HEK293T (cell line): ENCODE results near the gene ABCF3.
"Not testable (repeated sequence)": the region's sequence is repeated elsewhere in the genome, so short reads cannot be mapped to it uniquely, and the experiment has no call there.

Experiments
- CTCF ChIA-PET: fragments of 350-600 bp; formaldehyde crosslinking; extraction: SDS; loops from one replicate; lab custom pipeline; 2021; ENCODE audit warnings: antibody characterized with exemption, inconsistent platforms; lab: Yijun Ruan, JAX
- POLR2A ChIA-PET: fragments of 350-600 bp; formaldehyde crosslinking; extraction: SDS; loops from one replicate; lab custom pipeline; 2020; ENCODE audit warnings: antibody characterized with exemption, inconsistent platforms; lab: Yijun Ruan, JAX
- DNase-seq: peaks from one replicate; pipeline ENCODE4 v3.0.0; 2012; ENCODE audit warnings: mixed read lengths; ENCODE audit errors: extremely low spot score
- ARNT ChIP-seq: fragments of 450-650 bp; IDR thresholded peaks from 2 replicates; pipeline ENCODE4 v1.6.1; 2017; ENCODE audit warnings: mild to moderate bottlenecking
- BHLHE40 ChIP-seq: fragments of 450-650 bp; IDR thresholded peaks from 2 replicates; pipeline ENCODE4 v1.6.1; 2016; ENCODE audit warnings: mild to moderate bottlenecking, moderate library complexity, borderline replicate concordance
- CTBP1 ChIP-seq: fragments of 450-650 bp; IDR thresholded peaks from 2 replicates; pipeline ENCODE4 v1.6.1; 2016; ENCODE audit warnings: borderline replicate concordance
- ELF4 ChIP-seq: fragments of 450-650 bp; IDR thresholded peaks from 2 replicates; pipeline ENCODE4 v1.6.1; 2017; ENCODE audit warnings: antibody characterized with exemption
- FOXA1 ChIP-seq: fragments of 450-650 bp; IDR thresholded peaks from 2 replicates; pipeline ENCODE4 v1.6.1; 2016; ENCODE audit warnings: mild to moderate bottlenecking
- FOXK2 ChIP-seq: fragments of 450-650 bp; IDR thresholded peaks from 2 replicates; pipeline ENCODE4 v1.6.1; 2016; ENCODE audit warnings: mild to moderate bottlenecking
- FOXM1 ChIP-seq: fragments of 450-650 bp; IDR thresholded peaks from 2 replicates; pipeline ENCODE4 v1.6.1; 2017; ENCODE audit warnings: mild to moderate bottlenecking, borderline replicate concordance
- HDGF ChIP-seq: fragments of 450-650 bp; IDR thresholded peaks from 2 replicates; pipeline ENCODE4 v1.6.1; 2017; ENCODE audit warnings: antibody characterized with exemption, borderline replicate concordance
- L3MBTL2 ChIP-seq: fragments of 450-650 bp; conservative IDR thresholded peaks from 2 replicates; pipeline ENCODE4 v1.6.1; 2016; ENCODE audit warnings: mild to moderate bottlenecking
- LEF1 ChIP-seq: fragments of 450-650 bp; IDR thresholded peaks from 2 replicates; pipeline ENCODE4 v1.6.1; 2017; ENCODE audit warnings: mild to moderate bottlenecking, borderline replicate concordance
- NFRKB ChIP-seq: fragments of 450-650 bp; IDR thresholded peaks from 2 replicates; pipeline ENCODE4 v1.6.1; 2016; ENCODE audit warnings: mild to moderate bottlenecking, moderate library complexity
- PKNOX1 ChIP-seq: fragments of 450-650 bp; IDR thresholded peaks from 2 replicates; pipeline ENCODE4 v1.6.1; 2016
- SP1 ChIP-seq: fragments of 450-650 bp; IDR thresholded peaks from 2 replicates; pipeline ENCODE4 v1.6.1; 2017
- SUZ12 ChIP-seq: fragments of 450-650 bp; IDR thresholded peaks from 2 replicates; pipeline ENCODE4 v1.6.1; 2016; ENCODE audit warnings: mild to moderate bottlenecking
- TARDBP ChIP-seq: fragments of 450-650 bp; IDR thresholded peaks from 2 replicates; pipeline ENCODE4 v1.6.1; 2016
- ZNF384 ChIP-seq: fragments of 450-650 bp; IDR thresholded peaks from 2 replicates; pipeline ENCODE4 v1.6.1; 2016

Gene ABCF3

DNA sequence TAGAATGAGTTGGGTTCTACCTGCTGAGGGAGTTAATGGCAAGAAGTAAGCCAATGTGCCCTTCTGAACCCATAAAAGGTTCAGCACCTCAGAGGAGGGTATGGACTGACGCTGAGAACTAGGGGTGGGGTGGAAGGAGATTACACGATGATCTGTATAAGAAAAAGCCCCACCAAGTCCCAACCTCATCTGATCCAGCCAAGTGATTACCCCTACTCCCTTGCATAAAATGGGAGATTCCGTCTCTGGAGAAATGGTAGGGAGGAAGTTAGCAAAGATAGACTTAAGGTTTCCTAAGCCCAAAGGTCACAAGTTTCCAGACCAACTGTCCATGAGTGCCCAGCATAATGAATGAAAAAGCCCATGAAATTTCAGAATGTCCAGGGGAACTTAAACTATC is 37.9 kb upstream of the ABCF3 start:
- DNase-seq = no peak

DNA sequence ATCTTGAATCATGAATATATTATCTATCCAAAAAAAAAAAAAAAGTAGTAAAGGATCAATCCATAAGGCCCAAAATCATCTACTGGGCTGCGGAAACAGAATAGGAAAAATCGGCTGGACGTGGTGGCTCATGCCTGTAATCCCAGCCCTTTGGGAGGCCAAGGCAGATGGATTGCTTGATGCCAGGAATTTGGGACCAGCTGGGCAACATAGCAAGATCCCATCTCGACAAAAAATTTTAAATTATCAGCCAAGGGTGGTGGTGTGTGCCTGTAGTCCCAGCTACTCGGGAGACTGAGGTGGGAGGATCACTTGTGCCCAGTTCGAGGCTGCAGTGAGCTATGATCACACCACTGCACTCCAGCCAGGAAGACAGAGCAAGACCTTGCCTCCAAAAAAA is 36.9 kb upstream of the ABCF3 start:
- DNase-seq = no peak
- TF ChIP-seq L3MBTL2 = no peak
- POLR2A ChIA-PET = interaction anchor here (0.7 to 1.1 kb wide), 2 partner anchors 15 to 252 kb away, joined by 4 read pairs; no protein-coding TSS in a partner anchor
- CTCF ChIA-PET = no interaction called here

More for the DNA sequence above, 37.9 kb upstream of the ABCF3 start:
- CTCF ChIA-PET = no interaction called here
- POLR2A ChIA-PET = interaction anchor here (1.1 kb wide), 1 partner anchor 14 kb away, joined by 4 read pairs; no protein-coding TSS in a partner anchor
- no peak for TF ChIP-seq ARNT

DNA sequence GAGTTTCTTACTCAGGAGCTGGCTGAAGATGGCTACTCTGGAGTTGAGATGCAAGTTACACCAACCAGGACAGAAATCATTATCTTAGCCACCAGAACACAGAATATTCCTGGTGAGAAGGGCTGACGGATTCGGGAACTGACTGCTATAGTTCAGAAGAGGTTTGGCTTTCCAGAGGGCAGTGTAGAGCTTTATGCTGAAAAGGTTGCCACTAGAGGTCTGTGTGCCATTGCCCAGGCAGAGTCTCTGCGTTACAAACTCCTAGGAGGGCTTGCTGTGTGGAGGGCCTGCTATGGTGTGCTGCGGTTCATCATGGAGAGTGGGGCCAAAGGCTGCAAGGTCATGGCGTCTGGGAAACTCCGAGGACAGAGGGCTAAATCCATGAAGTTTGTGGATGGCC is 36.2 kb upstream of the ABCF3 start:
- POLR2A ChIA-PET, DNase-seq, CTCF ChIA-PET: not testable (repeated sequence)

- POLR2A ChIA-PET = interaction anchor here (0.9 to 2.1 kb wide), 4 partner anchors 12 to 36 kb away, joined by 3 to 15 read pairs (median 6); partner anchors contain the start of gene EIF2B5
- TF ChIP-seq FOXK2 = no peak
- no peak for TF ChIP-seq LEF1
- TF ChIP-seq CTBP1 = no peak
- no peak for TF ChIP-seq FOXM1
- TF ChIP-seq L3MBTL2 = peak; percentile 61
- peak; percentile 56 for DNase-seq
- CTCF ChIA-PET = no interaction called here
Measured at GRCh38 chr3:184154885-184155643, 30.9 kb upstream of the ABCF3 start, which contains the start of gene DVL3. TSS of gene DVL3 (plus strand) at chr3:184155377. CDS start at chr3:184155636, 259 bp downstream.

- TF ChIP-seq SUZ12 = no peak
- TF ChIP-seq FOXA1 = no peak
- TF ChIP-seq TARDBP = no peak
- TF ChIP-seq ELF4 = no peak
- no peak for TF ChIP-seq CTBP1
- TF ChIP-seq FOXM1 = no peak
- no peak for TF ChIP-seq FOXK2
- TF ChIP-seq SP1 = no peak
- no peak for TF ChIP-seq L3MBTL2
- TF ChIP-seq LEF1 = no peak
- no peak for TF ChIP-seq NFRKB
- TF ChIP-seq ARNT = no peak
- no peak for TF ChIP-seq BHLHE40
- TF ChIP-seq PKNOX1 = no peak
- no peak for TF ChIP-seq ZNF384
- TF ChIP-seq HDGF = no peak
- DNase-seq = peak; percentile 18
- ChIA-PET POLR2A (interaction anchor here (0.6 to 2.1 kb wide), 7 partner anchors 11 to 523 kb away, joined by 3 to 15 read pairs (median 3); partner anchors contain the start of gene EIF2B5), CTCF (no interaction called here)
Measured at GRCh38 chr3:184155644-184156521, 30.1 kb upstream of the ABCF3 start.

DNA sequence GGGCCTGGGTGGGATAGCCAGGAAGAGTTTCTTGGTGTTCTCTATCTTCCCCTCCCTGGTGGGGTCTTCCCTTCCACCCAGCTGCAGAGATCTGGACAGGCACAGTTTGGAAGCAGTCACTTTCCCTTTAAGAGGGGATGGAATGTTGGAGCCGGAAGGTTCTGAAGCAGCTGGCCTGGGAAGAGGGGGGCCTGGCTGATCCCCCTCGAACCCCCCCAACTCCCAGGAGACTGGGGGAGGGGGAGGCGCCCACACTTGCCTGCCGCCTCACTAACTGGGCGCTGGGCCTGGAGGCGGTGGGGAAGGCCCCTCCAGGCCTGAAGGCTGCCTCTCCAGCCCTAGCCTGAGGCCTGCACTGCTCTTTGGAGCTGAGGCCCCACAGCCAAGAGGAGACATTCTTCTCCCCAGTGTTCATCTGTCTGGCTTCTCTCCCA is 29.5 kb upstream of the ABCF3 start:
- ChIA-PET CTCF (no interaction called here), POLR2A (interaction anchor here (0.6 to 2.1 kb wide), 5 partner anchors 12 to 523 kb away, joined by 3 to 15 read pairs (median 4); partner anchors contain the start of gene EIF2B5)
- DNase-seq = no peak
- TF ChIP-seq TARDBP (no peak), NFRKB (no peak), FOXK2 (no peak), FOXA1 (no peak), PKNOX1 (no peak), CTBP1 (no peak), SUZ12 (no peak), FOXM1 (no peak), HDGF (no peak), SP1 (no peak)

GRCh38 chr3:184157206-184157605 is 28.8 kb upstream of the ABCF3 start:
- DNase-seq = no peak
- TF ChIP-seq FOXM1 (no peak), SUZ12 (no peak), CTBP1 (no peak), SP1 (no peak), NFRKB (no peak), BHLHE40 (no peak), PKNOX1 (no peak)
- POLR2A ChIA-PET = no interaction called here
- CTCF ChIA-PET = no interaction called here
